Measurements from ENCODE around the gene LRP4. TPM values are rescaled to one million over a fixed set of nuclear protein-coding genes. Genes with fewer than 3 reads are reported as not detected.
A peak's percentile ranks its signal among the peaks of the same experiment; 100 is the strongest.

The LRP4 gene
- total and polyA plus RNA-seq, 2 of the 8 experiments (the other 6 are each of a cell fraction or from before 2014, with no cell fraction given) = 5.4 to 22.1 TPM

DNA sequence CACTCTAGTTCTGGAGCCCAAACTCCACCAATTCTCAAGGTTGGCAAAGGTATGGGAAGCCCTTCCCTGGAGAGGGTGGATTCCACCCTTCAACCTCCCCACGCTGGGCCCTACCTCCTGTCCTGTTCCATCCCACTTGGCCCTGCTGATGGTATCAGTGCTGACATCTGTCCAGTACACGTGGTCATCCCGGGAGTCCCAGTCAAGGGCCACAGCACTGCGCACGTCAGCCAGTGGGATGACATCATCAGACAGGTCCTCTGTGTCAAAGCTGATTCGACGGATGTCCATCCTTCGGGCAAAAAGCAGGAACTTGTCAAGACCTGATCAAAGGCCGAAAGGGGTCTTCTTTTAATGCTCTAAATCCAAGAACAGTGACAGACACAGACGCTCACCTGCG, 32.1 kb downstream of the LRP4 start:
- H2AFZ ChIP-seq (ENCODE audit: low read length) = no peak overlapping the region
- H4K20me1 ChIP-seq (replicated peaks in 1 of 2; ENCODE audit: control insufficient read depth in 1 of 2, insufficient read depth in 2 of 2, low read length in 2 of 2) = no peaks in the 10 kb centered on the region
- no peak overlapping the region for H2AK5ac ChIP-seq (ENCODE audit: low read depth, low read length)
- H3K36me3 ChIP-seq (ENCODE audit: control insufficient read depth in 2 of 4, insufficient read depth in 4 of 4, low read length in 3 of 4) = peaks cover 4 to 30% (median 18%) of the 10 kb centered on the region in 4 experiments; a peak in 6 of 8 replicates
- H3K9me3 ChIP-seq (ENCODE audit: insufficient read depth in 2 of 2, low read depth in 1 of 2, low read length in 1 of 2) = no peaks in the 10 kb centered on the region
- POLR2A ChIA-PET (ENCODE audit: partially characterized antibody) = interaction anchor here (0.8 kb wide), 1 partner anchor 58 kb away, joined by 3 read pairs; no protein-coding TSS in a partner anchor
- H3K23me2 ChIP-seq (ENCODE audit: low read depth, low read length) = peaks cover under 1% of the 10 kb centered on the region; the same call in 1 of the 2 replicates
- no peaks in the 10 kb centered on the region for H3K79me2 ChIP-seq (ENCODE audit: control insufficient read depth in 1 of 2, insufficient read depth in 2 of 2, low read length in 2 of 2)
- H2BK12ac ChIP-seq (ENCODE audit: low read depth, low read length) = no peak overlapping the region
- no peak overlapping the region for H3K4me2 ChIP-seq (ENCODE audit: insufficient read depth in 1 of 2, low read depth in 2 of 2, low read length in 2 of 2)
- H3K23ac ChIP-seq (ENCODE audit: insufficient read length) = no peak overlapping the region
- CTCF ChIA-PET (ENCODE audit: partially characterized antibody) = interaction anchor here (1.7 kb wide), 2 partner anchors 10 to 267 kb away, joined by 4 to 5 read pairs; no protein-coding TSS in a partner anchor
- FAIRE-seq (no peak), DNase-seq (ENCODE audit: low read depth in 1 of 2, low spot score in 2 of 2) (no peak)
- no peak overlapping the region for H4K5ac ChIP-seq (ENCODE audit: insufficient read length, low read depth, low read length)
- no peak overlapping the region for H2BK5ac ChIP-seq (ENCODE audit: low read depth, low read length)
- no peak overlapping the region for H3K9ac ChIP-seq (replicated peaks in 1 of 4; ENCODE audit: extremely low read depth in 1 of 4, low read depth in 3 of 4, low read length in 3 of 4)
- H2BK120ac ChIP-seq (replicated peaks; ENCODE audit: low read depth, low read length) = no peak overlapping the region
- no peak overlapping the region for H3K18ac ChIP-seq (ENCODE audit: extremely low read depth, low read length)
- H3K27ac ChIP-seq (ENCODE audit: low read depth, low read length) = no peak overlapping the region
- 86% methylated on average over 11 of the region's 11 CpGs; no CpG with 5 or more reads in 1 of the 2 experiments for WGBS, 2 experiments (ENCODE audit: extremely low coverage in 1 of 2, insufficient coverage in 1 of 2, insufficient read length in 1 of 2, insufficient replicate concordance in 2 of 2, low coverage in 1 of 2, low lambda C conversion rate in 2 of 2, missing lambda C conversion rate in 1 of 2)
- H2BK15ac ChIP-seq (ENCODE audit: low read length) = no peak overlapping the region
- H3K4me3 ChIP-seq (ENCODE audit: extremely low read depth in 1 of 4, insufficient read depth in 2 of 4, low read depth in 3 of 4, low read length in 4 of 4) = no peak overlapping the region
- no peak overlapping the region for H3K4ac ChIP-seq (replicated peaks; ENCODE audit: insufficient read length, low read depth, low read length)
- H4K91ac ChIP-seq (replicated peaks; ENCODE audit: insufficient read length, low read length) = no peak overlapping the region
- no peak overlapping the region for H3K56ac ChIP-seq (replicated peaks; ENCODE audit: insufficient read length, low read depth, low read length)
- no peak overlapping the region for H2BK20ac ChIP-seq (ENCODE audit: low read length)
- no peak overlapping the region for H3K14ac ChIP-seq (ENCODE audit: insufficient read length)
- H4K8ac ChIP-seq (ENCODE audit: extremely low read depth, insufficient read depth, low read length) = peak overlapping the region; percentile 29; the same call in 1 of the 2 replicates
- H3K4me1 ChIP-seq (replicated peaks in 1 of 4; ENCODE audit: control insufficient read depth in 3 of 4, insufficient read depth in 4 of 4, low read length in 3 of 4) = no peaks in the 10 kb centered on the region
- H3K79me1 ChIP-seq (ENCODE audit: low read depth, low read length) = no peaks in the 10 kb centered on the region
- H3K27me3 ChIP-seq (replicated peaks in 1 of 4; ENCODE audit: control insufficient read depth in 3 of 4, extremely low read depth in 1 of 4, insufficient read depth in 3 of 4, low read length in 3 of 4) = no peaks in the 10 kb centered on the region
- TF ChIP-seq, protein P1, sequence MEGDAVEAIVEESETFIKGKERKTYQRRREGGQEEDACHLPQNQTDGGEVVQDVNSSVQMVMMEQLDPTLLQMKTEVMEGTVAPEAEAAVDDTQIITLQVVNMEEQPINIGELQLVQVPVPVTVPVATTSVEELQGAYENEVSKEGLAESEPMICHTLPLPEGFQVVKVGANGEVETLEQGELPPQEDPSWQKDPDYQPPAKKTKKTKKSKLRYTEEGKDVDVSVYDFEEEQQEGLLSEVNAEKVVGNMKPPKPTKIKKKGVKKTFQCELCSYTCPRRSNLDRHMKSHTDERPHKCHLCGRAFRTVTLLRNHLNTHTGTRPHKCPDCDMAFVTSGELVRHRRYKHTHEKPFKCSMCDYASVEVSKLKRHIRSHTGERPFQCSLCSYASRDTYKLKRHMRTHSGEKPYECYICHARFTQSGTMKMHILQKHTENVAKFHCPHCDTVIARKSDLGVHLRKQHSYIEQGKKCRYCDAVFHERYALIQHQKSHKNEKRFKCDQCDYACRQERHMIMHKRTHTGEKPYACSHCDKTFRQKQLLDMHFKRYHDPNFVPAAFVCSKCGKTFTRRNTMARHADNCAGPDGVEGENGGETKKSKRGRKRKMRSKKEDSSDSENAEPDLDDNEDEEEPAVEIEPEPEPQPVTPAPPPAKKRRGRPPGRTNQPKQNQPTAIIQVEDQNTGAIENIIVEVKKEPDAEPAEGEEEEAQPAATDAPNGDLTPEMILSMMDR (IDR thresholded peaks at IDR 0.05; ENCODE audit: control extremely low read depth in 1 of 3, insufficient read depth in 1 of 3, low read depth in 1 of 3, low read length in 3 of 3) = no peak
- TF ChIP-seq SIRT6 (IDR thresholded peaks at IDR 0.05; ENCODE audit: low read length) (no peak), HDAC6 (IDR thresholded peaks at IDR 0.05; ENCODE audit: low read depth, low read length) (no peak), SP2 (IDR thresholded peaks at IDR 0.05; ENCODE audit: low read length) (no peak), ASH2L (IDR thresholded peaks at IDR 0.05; ENCODE audit: low read length) (no peak), RAD21 (IDR thresholded peaks at IDR 0.05 in 1 of 2, conservative IDR thresholded peaks at IDR 0.05 in 1 of 2; ENCODE audit: low read depth in 2 of 2, low read length in 2 of 2) (no peak), SUZ12 (IDR thresholded peaks at IDR 0.05; ENCODE audit: low read length) (no peak), MAFK (IDR thresholded peaks at IDR 0.05; ENCODE audit: low read depth, low read length) (no peak), SAP30 (IDR thresholded peaks at IDR 0.05; ENCODE audit: insufficient read depth, insufficient replicate concordance, low read length) (no peak), BACH1 (IDR thresholded peaks at IDR 0.05; ENCODE audit: low read length) (no peak)
- TF ChIP-seq, protein P2, sequence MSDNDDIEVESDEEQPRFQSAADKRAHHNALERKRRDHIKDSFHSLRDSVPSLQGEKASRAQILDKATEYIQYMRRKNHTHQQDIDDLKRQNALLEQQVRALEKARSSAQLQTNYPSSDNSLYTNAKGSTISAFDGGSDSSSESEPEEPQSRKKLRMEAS (IDR thresholded peaks at IDR 0.05) = no peak
